ENCODE data around the gene PHF21A.

Gene PHF21A

GRCh38 chr11:45933131-45933831 is 188.0 kb downstream of the PHF21A start:
- peak; percentile 79 for DNase-seq

GRCh38 chr11:45932217-45932616 is 189.0 kb downstream of the PHF21A start:
- no peak for DNase-seq

GRCh38 chr11:45931739-45932138 is 189.5 kb downstream of the PHF21A start:
- DNase-seq, result no peak

- no peak for DNase-seq
These were observed 190.2 kb downstream of the PHF21A start for GRCh38 chr11:45930951-45931570.

- DNase-seq, result no peak
These were observed 191.0 kb downstream of the PHF21A start for GRCh38 chr11:45930031-45930794.

- no peak for DNase-seq
These were observed 191.7 kb downstream of the PHF21A start for GRCh38 chr11:45929486-45930030.

GRCh38 chr11:45928535-45929215 is 192.6 kb downstream of the PHF21A start:
- no peak for DNase-seq

GRCh38 chr11:45927684-45928413 is 193.4 kb downstream of the PHF21A start:
- no peak for DNase-seq

- DNase-seq, result no peak
These were observed 193.9 kb downstream of the PHF21A start for GRCh38 chr11:45927332-45927683.

GRCh38 chr11:45926536-45927331 is 194.5 kb downstream of the PHF21A start:
- DNase-seq, result no peak

GRCh38 chr11:45926001-45926401 is 195.3 kb downstream of the PHF21A start:
- no peak for DNase-seq

- no peak for DNase-seq
These were observed 195.7 kb downstream of the PHF21A start for GRCh38 chr11:45925550-45925949.

- DNase-seq, result no peak
These were observed 196.3 kb downstream of the PHF21A start for GRCh38 chr11:45924927-45925326.

GRCh38 chr11:45924036-45924915 is 197.0 kb downstream of the PHF21A start:
- no peak for DNase-seq

GRCh38 chr11:45922425-45923082 is 198.7 kb downstream of the PHF21A start, which contains the start of gene LARGE2:
LARGE2 (plus strand) TSS chr11:45922656; CDS start chr11:45922883, 227 bp downstream.
- no peak for DNase-seq

- DNase-seq, result no peak
These were observed 199.5 kb downstream of the PHF21A start for GRCh38 chr11:45921561-45922424.

GRCh38 chr11:45920531-45921477 is 200.4 kb downstream of the PHF21A start:
- DNase-seq, result no peak
